BE2C (cell line): ENCODE results near the gene GALNT2.

Source experiments
- DNase-seq: peaks from one replicate; pipeline ENCODE4 v3.0.0-alpha.2; 2020
- H3K27me3 ChIP-seq: fragments of 250-450 bp; sonication (Bioruptor Pico); 2 replicates; pipeline ENCODE4 v1.5.1; 2020; ENCODE audit warnings: mild to moderate bottlenecking
- H3K36me3 ChIP-seq: fragments of 250-450 bp; sonication (Bioruptor Pico); 2 replicates; pipeline ENCODE4 v1.5.1; 2020; ENCODE audit warnings: mild to moderate bottlenecking
- H3K4me1 ChIP-seq: fragments of 250-450 bp; sonication (Bioruptor Pico); 2 replicates; pipeline ENCODE4 v1.5.1; 2020
- H3K4me3 ChIP-seq: 2 replicates; pipeline ENCODE4 v1.5.1; 2011; ENCODE audit warnings: low read depth, low read length
- H3K9me3 ChIP-seq: fragments of 250-450 bp; sonication (Bioruptor Pico); 2 replicates; pipeline ENCODE4 v1.5.1; 2020
- TF ChIP-seq, protein P1 (sequence below): IDR thresholded peaks from 2 replicates; pipeline ENCODE4 v1.5.1; 2012; ENCODE audit warnings: mild to moderate bottlenecking, low read depth, low read length

Gene GALNT2

GRCh38 chr1:230108580-230108979, 41.5 kb downstream of the GALNT2 start:
- no peak for DNase-seq
- Histone ChIP-seq H3K27me3 (no peaks in the 10 kb centered on the region), H3K4me3 (no peak overlapping the region), H3K9me3 (no peaks in the 10 kb centered on the region), H3K4me1 (peaks cover 44% of the 10 kb centered on the region), H3K36me3 (no peaks in the 10 kb centered on the region)
- TF ChIP-seq, protein P1, sequence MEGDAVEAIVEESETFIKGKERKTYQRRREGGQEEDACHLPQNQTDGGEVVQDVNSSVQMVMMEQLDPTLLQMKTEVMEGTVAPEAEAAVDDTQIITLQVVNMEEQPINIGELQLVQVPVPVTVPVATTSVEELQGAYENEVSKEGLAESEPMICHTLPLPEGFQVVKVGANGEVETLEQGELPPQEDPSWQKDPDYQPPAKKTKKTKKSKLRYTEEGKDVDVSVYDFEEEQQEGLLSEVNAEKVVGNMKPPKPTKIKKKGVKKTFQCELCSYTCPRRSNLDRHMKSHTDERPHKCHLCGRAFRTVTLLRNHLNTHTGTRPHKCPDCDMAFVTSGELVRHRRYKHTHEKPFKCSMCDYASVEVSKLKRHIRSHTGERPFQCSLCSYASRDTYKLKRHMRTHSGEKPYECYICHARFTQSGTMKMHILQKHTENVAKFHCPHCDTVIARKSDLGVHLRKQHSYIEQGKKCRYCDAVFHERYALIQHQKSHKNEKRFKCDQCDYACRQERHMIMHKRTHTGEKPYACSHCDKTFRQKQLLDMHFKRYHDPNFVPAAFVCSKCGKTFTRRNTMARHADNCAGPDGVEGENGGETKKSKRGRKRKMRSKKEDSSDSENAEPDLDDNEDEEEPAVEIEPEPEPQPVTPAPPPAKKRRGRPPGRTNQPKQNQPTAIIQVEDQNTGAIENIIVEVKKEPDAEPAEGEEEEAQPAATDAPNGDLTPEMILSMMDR = no peak

- Histone ChIP-seq H3K27me3 (no peaks in the 10 kb centered on the region), H3K4me1 (peaks cover 40% of the 10 kb centered on the region), H3K4me3 (no peak overlapping the region), H3K9me3 (no peaks in the 10 kb centered on the region), H3K36me3 (no peaks in the 10 kb centered on the region)
- no peak for DNase-seq
- TF ChIP-seq, protein P1 = no peak
Measured at GRCh38 chr1:230109066-230109465, 42.0 kb downstream of the GALNT2 start.

- peaks cover 4% of the 10 kb centered on the region for H3K36me3 ChIP-seq
- H3K4me1 ChIP-seq = peaks cover 30% of the 10 kb centered on the region
Measured at GRCh38 chr1:230109895-230110667, 43.0 kb downstream of the GALNT2 start.

DNA sequence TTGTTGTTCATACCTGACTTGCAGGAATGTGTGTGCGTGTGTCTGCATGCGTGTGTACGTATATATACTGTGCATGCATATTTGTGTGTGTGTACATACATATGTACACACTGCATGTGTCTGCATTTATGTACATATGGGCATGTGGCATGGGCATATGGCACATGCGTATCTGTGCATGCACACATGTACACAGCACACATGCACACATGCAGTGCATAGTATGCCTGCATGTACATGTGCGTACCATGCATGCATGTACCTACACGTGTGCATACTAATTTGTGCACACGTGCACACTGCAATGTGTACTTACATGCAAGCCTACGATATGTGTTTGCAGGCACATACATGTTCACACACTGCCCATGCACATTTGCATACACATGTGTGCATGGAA, 43.9 kb downstream of the GALNT2 start:
- peaks cover 4% of the 10 kb centered on the region for H3K36me3 ChIP-seq
- no peak overlapping the region for H3K4me3 ChIP-seq
- H3K27me3 ChIP-seq = no peaks in the 10 kb centered on the region
- H3K9me3 ChIP-seq = no peaks in the 10 kb centered on the region
- DNase-seq = no peak
- TF ChIP-seq, protein P1 = no peak
- peaks cover 27% of the 10 kb centered on the region for H3K4me1 ChIP-seq

More at GRCh38 chr1:230109895-230110667, 43.0 kb downstream of the GALNT2 start:
- DNase-seq = peak; percentile 81
- Histone ChIP-seq H3K27me3 (no peaks in the 10 kb centered on the region), H3K4me3 (no peak overlapping the region), H3K9me3 (no peaks in the 10 kb centered on the region)
- TF ChIP-seq, protein P1 = peak; percentile 37; the same call in 1 of the 2 replicates

GRCh38 chr1:230112131-230112701, 45.2 kb downstream of the GALNT2 start:
- H3K36me3 ChIP-seq = peaks cover 4% of the 10 kb centered on the region
- no peaks in the 10 kb centered on the region for H3K9me3 ChIP-seq
- peak; percentile 51 for DNase-seq
- no peak overlapping the region for H3K4me3 ChIP-seq
- TF ChIP-seq, protein P1 = no peak
- peaks cover 23% of the 10 kb centered on the region for H3K4me1 ChIP-seq
- no peaks in the 10 kb centered on the region for H3K27me3 ChIP-seq

DNA sequence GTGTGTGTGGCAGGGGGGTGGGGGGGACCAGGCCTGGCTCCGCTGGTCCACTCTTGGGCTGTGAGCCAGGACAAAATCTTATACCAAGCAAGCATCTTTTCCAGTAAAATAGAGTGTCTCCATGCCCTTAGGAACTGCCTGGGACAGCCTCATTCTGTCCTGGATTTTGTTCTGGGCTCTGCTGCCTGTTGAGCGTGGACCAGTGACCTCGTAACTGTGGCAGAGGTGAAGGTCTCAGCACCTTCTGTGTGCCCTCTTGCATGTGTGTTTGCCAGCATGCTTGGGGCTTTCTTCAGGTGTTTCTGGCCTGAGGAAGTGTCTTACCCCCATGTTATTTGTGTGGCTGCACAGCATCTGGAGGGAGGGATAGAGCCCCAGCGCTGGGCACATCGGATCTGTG, 45.7 kb downstream of the GALNT2 start:
- TF ChIP-seq, protein P1 = no peak
- Histone ChIP-seq H3K4me3 (no peak overlapping the region), H3K9me3 (no peaks in the 10 kb centered on the region), H3K4me1 (peaks cover 23% of the 10 kb centered on the region), H3K36me3 (peaks cover 4% of the 10 kb centered on the region), H3K27me3 (no peaks in the 10 kb centered on the region)
- DNase-seq = no peak
